GM12878 (cell line): Measurements from ENCODE around the gene BMPR1B. TPM values are rescaled to one million over a fixed set of nuclear protein-coding genes. Genes with fewer than 3 reads are reported as not detected.

ENCODE experiments used
- ATAC-seq: fragments of 200-7000 bp; cut with Tn5 transposase; 3 replicates; pipeline ENCODE4 v1.9.1; 2020; ENCODE audit warnings: mild to moderate bottlenecking, moderate library complexity
- BruUV-seq: library from RNA; stranded (reverse); fragments of 400-500 nt; replicated peaks from 2 replicates; lab custom pipeline; 2021; lab: Mats Ljungman, UMichigan
- CTCF ChIA-PET: fragments of 300-600 bp; sonication (Branson Sonifier 250); formaldehyde crosslinking; extraction: SDS; loops from one replicate; lab custom pipeline; 2021; ENCODE audit warnings: inconsistent platforms; lab: Yijun Ruan, JAX
- POLR2A ChIA-PET: fragments of 350-600 bp; formaldehyde crosslinking; extraction: SDS; loops from one replicate; lab custom pipeline; 2021; ENCODE audit warnings: inconsistent platforms; lab: Charles Lee
- RAD21 ChIA-PET: fragments of 300-600 bp; sonication (Branson Sonifier 250); formaldehyde crosslinking; loops from one replicate; lab custom pipeline; 2023; ENCODE audit warnings: antibody characterized with exemption; ENCODE audit not compliant: unreplicated experiment; lab: Charles Lee
- SMC1A ChIA-PET: fragments of 300-600 bp; sonication (Branson Sonifier 250); formaldehyde crosslinking; loops from one replicate; lab custom pipeline; 2023; ENCODE audit not compliant: unreplicated experiment, uncharacterized antibody; lab: Charles Lee
- DNase-seq: peaks from one replicate; pipeline ENCODE4 v3.0.0-alpha.2; 2011; ENCODE audit warnings: low read depth, low spot score
- FAIRE-seq: peaks from 3 replicates; lab custom pipeline; 2011; peaks lifted over from hg19 to GRCh38; lab: Jason Lieb, UNC
- H2AFZ ChIP-seq: 2 replicates; pipeline ENCODE4 v1.6.0; 2011; ENCODE audit warnings: low read depth, low read length, control low read depth; ENCODE audit not compliant: control insufficient read depth
- H3K27ac ChIP-seq: 2 replicates; pipeline ENCODE4 v1.5.1; 2011; ENCODE audit warnings: control low read depth; ENCODE audit not compliant: control insufficient read depth, insufficient read depth
- H3K27me3 ChIP-seq, 2 experiments: replicated peaks in 1 of 2; 2 replicates each; pipeline versions ENCODE4 v1.6.0 to v1.6.1; 2011; ENCODE audit warnings: low read length in 1 of 2; ENCODE audit not compliant: control insufficient read depth in 2 of 2, insufficient read depth in 2 of 2
- H3K36me3 ChIP-seq, 2 experiments: 2 replicates each; pipeline ENCODE4 v1.5.1; 2011; ENCODE audit warnings: low read length in 1 of 2; ENCODE audit not compliant: control insufficient read depth in 2 of 2, insufficient read depth in 2 of 2
- H3K4me1 ChIP-seq: 2 replicates; pipeline ENCODE4 v1.6.1; 2011; ENCODE audit warnings: mild to moderate bottlenecking, low read length, moderate library complexity, mixed read lengths; ENCODE audit not compliant: control insufficient read depth, insufficient read depth
- H3K4me2 ChIP-seq: 2 replicates; pipeline ENCODE4 v1.6.0; 2011; ENCODE audit warnings: control low read depth; ENCODE audit not compliant: control insufficient read depth, insufficient read depth
- H3K4me3 ChIP-seq: fragments of 200-600 bp; sonication (generic); 2 replicates; pipeline ENCODE4 v1.5.1; 2016
- H3K79me2 ChIP-seq: 2 replicates; pipeline ENCODE4 v1.6.0; 2011; ENCODE audit warnings: low read length; ENCODE audit not compliant: control insufficient read depth, insufficient read depth
- H3K9ac ChIP-seq: 2 replicates; pipeline ENCODE4 v1.8.0; 2011; ENCODE audit warnings: low read length, control low read depth, mixed read lengths; ENCODE audit not compliant: control insufficient read depth, insufficient read depth
- H3K9me3 ChIP-seq: replicated peaks from 3 replicates; pipeline ENCODE4 v1.5.1; 2011; ENCODE audit warnings: mild to moderate bottlenecking, low read length; ENCODE audit not compliant: control insufficient read depth, insufficient read depth
- H4K20me1 ChIP-seq: 2 replicates; pipeline ENCODE4 v1.6.0; 2011; ENCODE audit not compliant: control insufficient read depth, insufficient read depth
- CBFB ChIP-seq: IDR thresholded peaks from 2 replicates; pipeline ENCODE4 v1.6.1; 2016; ENCODE audit warnings: antibody characterized with exemption, low read depth
- CBX5 ChIP-seq: sonication (generic); IDR thresholded peaks from 2 replicates; pipeline ENCODE4 v1.6.1; 2016; ENCODE audit warnings: low read depth, moderate library complexity, mild to moderate bottlenecking, inconsistent platforms
- CEBPB ChIP-seq, 2 experiments: fragments of 150-350 bp in 1 of 2; IDR thresholded peaks; 2 replicates each; pipeline ENCODE4 v1.6.1; 2012 to 2014; ENCODE audit warnings: low read depth in 2 of 2, low read length in 2 of 2, borderline replicate concordance in 1 of 2, inconsistent platforms in 1 of 2
- CEBPZ ChIP-seq: fragments of 150-350 bp; IDR thresholded peaks from 2 replicates; pipeline ENCODE4 v1.6.1; 2016; ENCODE audit warnings: low read depth, low read length
- EED ChIP-seq: sonication (generic); IDR thresholded peaks from 2 replicates; pipeline ENCODE4 v1.6.1; 2016; ENCODE audit warnings: antibody characterized with exemption, low read depth
- EGR1 ChIP-seq, 2 experiments: IDR thresholded peaks; 1 replicate in 1 of 2; 2 replicates in 1 of 2; pipeline ENCODE4 v1.6.1; 2011 to 2012; ENCODE audit warnings: low read depth in 2 of 2, low read length in 2 of 2, borderline replicate concordance in 1 of 2, mild to moderate bottlenecking in 1 of 2, moderate library complexity in 1 of 2
- JUNB ChIP-seq: IDR thresholded peaks from 2 replicates; pipeline ENCODE4 v1.6.1; 2016; ENCODE audit warnings: antibody characterized with exemption, mild to moderate bottlenecking
- MEF2A ChIP-seq: IDR thresholded peaks from 2 replicates; pipeline ENCODE4 v1.6.1; 2011; ENCODE audit warnings: low read depth, mild to moderate bottlenecking, low read length, moderate library complexity; ENCODE audit not compliant: insufficient read depth
- NFYA ChIP-seq: IDR thresholded peaks from 2 replicates; pipeline ENCODE4 v1.6.1; 2011; ENCODE audit warnings: low read depth, mild to moderate bottlenecking, low read length, improper control_type of control experiment, borderline replicate concordance
- PAX5 ChIP-seq: IDR thresholded peaks from 2 replicates; pipeline ENCODE4 v1.6.1; 2011; ENCODE audit warnings: low read depth, low read length, borderline replicate concordance
- POLR2AphosphoS5 ChIP-seq: IDR thresholded peaks from 2 replicates; pipeline ENCODE4 v1.6.1; 2011; ENCODE audit warnings: mild to moderate bottlenecking, low read length, inconsistent platforms
- RB1 ChIP-seq: fragments of 450-650 bp; formaldehyde crosslinking; IDR thresholded peaks from 2 replicates; pipeline ENCODE4 v1.6.1; 2017; ENCODE audit warnings: mild to moderate bottlenecking, borderline replicate concordance
- TCF12 ChIP-seq: IDR thresholded peaks from 2 replicates; pipeline ENCODE4 v1.6.1; 2011; ENCODE audit warnings: low read depth, mild to moderate bottlenecking, low read length
- TCF3 ChIP-seq: IDR thresholded peaks from 2 replicates; pipeline ENCODE4 v1.6.1; 2012; ENCODE audit warnings: low read depth, mild to moderate bottlenecking, low read length, borderline replicate concordance; ENCODE audit not compliant: insufficient read depth
- ZZZ3 ChIP-seq: IDR thresholded peaks from 2 replicates; pipeline ENCODE4 v1.6.1; 2011; ENCODE audit warnings: low read depth; ENCODE audit not compliant: control insufficient read depth, insufficient read length
- WGBS: methylation state at CpG from one replicate; pipeline ENCODE4 v1.1.6; 2016; ENCODE audit warnings: low lambda C conversion rate; ENCODE audit not compliant: insufficient replicate concordance, insufficient coverage; ENCODE audit errors: missing lambda C conversion rate; 5-methylcytosine and 5-hydroxymethylcytosine counted together
- in situ Hi-C: fragments of 300-500 bp; cut with MboI; formaldehyde crosslinking; loops from 9 replicates; pipeline ENCODE4 v1.14.3; 2018; ENCODE audit warnings: mixed read lengths
- intact Hi-C: fragments of 100-400 bp; cut with micrococcal nuclease; formaldehyde crosslinking; loops from one replicate; pipeline ENCODE4 v1.14.2; 2022; ENCODE audit not compliant: unreplicated experiment
- polyA plus RNA-seq, 11 experiments: library from polyadenylated mRNA; depleted of rRNA in 4 of 11; unstranded in 6 of 11; stranded (reverse) in 5 of 11; fragments of >200 nt; fragmentation: Nextera tagmentation in 4 of 11; fragmentation: Illumina TruSeq in 1 of 11; extraction: Ambion mirVana in 4 of 11; extraction: Trizol in 1 of 11; gene quantifications; 1 replicate in 1 of 11; 2 replicates in 10 of 11; pipeline versions ENCODE4 v1.2.1 to v1.2.3, GENCODE V29; 2011 to 2016; ENCODE audit warnings: inconsistent platforms in 2 of 11, missing spikeins in 2 of 11, low read depth in 1 of 11
- total RNA-seq, 4 experiments: library from RNA; depleted of rRNA in 3 of 4; stranded (reverse); fragments of >200 nt in 3 of 4; fragmentation: Illumina TruSeq in 1 of 4; extraction: Trizol in 1 of 4; gene quantifications; 2 replicates each; pipeline versions ENCODE4 v1.2.1 to v1.2.3, GENCODE V29; 2013 to 2021

Gene BMPR1B
- total and polyA plus RNA-seq, 10 of the 15 experiments (the other 5 are each of a cell fraction or from before 2014, with no cell fraction given), result not detected

GRCh38 chr4:95051702-95052020 is 293.9 kb downstream of the BMPR1B start:
- Histone ChIP-seq H4K20me1 (no peaks in the 10 kb centered on the region), H3K36me3 (no peaks in the 10 kb centered on the region), H3K9me3 (no peaks in the 10 kb centered on the region), H2AFZ (no peak overlapping the region), H3K9ac (no peak overlapping the region), H3K4me1 (no peaks in the 10 kb centered on the region), H3K27ac (no peak overlapping the region), H3K4me2 (no peak overlapping the region), H3K79me2 (no peaks in the 10 kb centered on the region), H3K4me3 (no peak overlapping the region), H3K27me3 (no peaks in the 10 kb centered on the region; a peak in 1 of 4 replicates)
- ChIA-PET RAD21 (no interaction called here), POLR2A (no interaction called here), CTCF (no interaction called here), SMC1A (no interaction called here)
- no TSS peak for BruUV-seq
- in situ Hi-C loops, result no loop called here
- 37% methylated on average over 2 of the region's 2 CpGs for WGBS
- ATAC-seq (no peak), DNase-seq (no peak), FAIRE-seq (no peak)
- intact Hi-C loops, result no loop called here
- TF ChIP-seq JUNB (no peak), CBFB (no peak), CEBPZ (no peak), MEF2A (no peak), TCF3 (no peak), ZZZ3 (no peak), EED (no peak), CEBPB (IDR thresholded peaks at IDR 0.05; ENCODE audit: borderline replicate concordance in 1 of 2, low read depth in 2 of 2, low read length in 2 of 2) (no peak), RB1 (no peak), PAX5 (no peak), TCF12 (no peak), EGR1 (IDR thresholded peaks at IDR 0.05; ENCODE audit: borderline replicate concordance in 1 of 2, low read depth in 2 of 2, low read length in 2 of 2) (no peak), NFYA (no peak), CBX5 (no peak), POLR2AphosphoS5 (no peak)
